Prostate gland (tissue), 2 donors: Measurements from ENCODE around the gene FLVCR1.

Experiments used
- CTCF ChIP-seq, 4 experiments: fragments of 200-600 bp in 2 of 4; fragments of 450-650 bp in 2 of 4; sonication (generic) in 2 of 4; IDR thresholded peaks; 1 replicate in 3 of 4; 2 replicates in 1 of 4; pipeline ENCODE4 v1.5.1; 2016 to 2019; ENCODE audit warnings: antibody characterized with exemption in 4 of 4, mild to moderate bottlenecking in 2 of 4, moderate library complexity in 2 of 4
- POLR2A ChIP-seq: fragments of 450-650 bp; IDR thresholded peaks from one replicate; pipeline ENCODE4 v1.6.1; 2016; ENCODE audit warnings: antibody characterized with exemption, mild to moderate bottlenecking

GRCh38 chr1:212871976-212872375 lies 13.9 kb downstream of the FLVCR1 start:
- TF ChIP-seq CTCF (IDR thresholded peaks at IDR 0.05) (no peak), POLR2A (no peak)
